ENCODE measurements around the gene GALNT10. TPM values are rescaled to one million over a fixed set of nuclear protein-coding genes. Genes with fewer than 3 reads are reported as not detected.

GALNT10 gene
- polyA plus RNA-seq, 1 of the 3 experiments (the other 2 are of a cell fraction): 56.3 TPM

DNA sequence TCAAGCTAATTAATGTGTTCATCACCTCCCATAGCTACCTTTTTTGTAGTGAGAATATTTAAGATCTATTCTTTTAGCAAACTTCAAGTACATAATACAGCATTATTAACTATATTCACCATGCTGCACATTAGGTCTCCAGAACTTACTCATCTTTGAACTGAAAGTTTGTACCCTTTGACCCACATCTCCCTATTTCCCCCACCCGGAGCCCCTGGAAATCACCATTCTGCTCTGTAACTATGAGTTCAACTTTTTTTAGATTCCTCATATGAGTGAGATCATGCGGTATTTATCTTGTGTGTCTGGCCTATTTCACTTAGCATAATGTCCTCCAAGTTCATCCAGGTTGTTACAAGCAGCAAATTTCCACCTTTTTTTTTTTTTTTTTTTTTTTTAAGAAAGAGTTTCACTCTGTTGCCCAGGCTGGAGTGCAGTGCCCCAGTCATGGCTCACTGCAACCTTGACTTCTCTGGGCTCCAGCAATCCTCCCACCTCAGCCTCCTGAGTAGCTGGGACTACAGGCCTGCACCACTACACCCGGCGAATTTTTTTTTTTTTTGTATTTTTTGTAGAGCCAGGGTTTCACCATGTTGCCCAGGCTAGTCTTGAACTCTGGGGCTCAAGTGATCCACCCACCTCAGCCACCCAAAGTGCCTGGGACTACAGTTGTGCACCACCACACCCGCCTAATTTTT, 154.9 kb downstream of the GALNT10 start:
- CTCF ChIA-PET: no interaction called here
- DNase-seq: no peak
- H3K9ac ChIP-seq: no peak overlapping the region
- H3K4me3 ChIP-seq (ENCODE audit: low read depth in 2 of 2, low read length in 1 of 2): no peak overlapping the region
- no peaks in the 10 kb centered on the region for H3K9me2 ChIP-seq
- H3K36me3 ChIP-seq (replicated peaks in 1 of 2; ENCODE audit: control insufficient read depth in 1 of 2, insufficient read depth in 2 of 2, low read length in 1 of 2): peaks cover 5 to 15% of the 10 kb centered on the region in 2 experiments
- H3K4me2 ChIP-seq: no peak overlapping the region
- H3F3A ChIP-seq (replicated peaks; ENCODE audit: insufficient read depth): no peaks in the 10 kb centered on the region
- no peak overlapping the region for H3K27ac ChIP-seq (ENCODE audit: low read depth in 2 of 2, low read length in 1 of 2)
- no peak for TF ChIP-seq FOSL2 (IDR thresholded peaks at IDR 0.05; ENCODE audit: borderline replicate concordance, low read depth)
- TF ChIP-seq GATA2 (CRISPR knock-in tag; IDR thresholded peaks at IDR 0.05): no peak
- TF ChIP-seq, protein P1, sequence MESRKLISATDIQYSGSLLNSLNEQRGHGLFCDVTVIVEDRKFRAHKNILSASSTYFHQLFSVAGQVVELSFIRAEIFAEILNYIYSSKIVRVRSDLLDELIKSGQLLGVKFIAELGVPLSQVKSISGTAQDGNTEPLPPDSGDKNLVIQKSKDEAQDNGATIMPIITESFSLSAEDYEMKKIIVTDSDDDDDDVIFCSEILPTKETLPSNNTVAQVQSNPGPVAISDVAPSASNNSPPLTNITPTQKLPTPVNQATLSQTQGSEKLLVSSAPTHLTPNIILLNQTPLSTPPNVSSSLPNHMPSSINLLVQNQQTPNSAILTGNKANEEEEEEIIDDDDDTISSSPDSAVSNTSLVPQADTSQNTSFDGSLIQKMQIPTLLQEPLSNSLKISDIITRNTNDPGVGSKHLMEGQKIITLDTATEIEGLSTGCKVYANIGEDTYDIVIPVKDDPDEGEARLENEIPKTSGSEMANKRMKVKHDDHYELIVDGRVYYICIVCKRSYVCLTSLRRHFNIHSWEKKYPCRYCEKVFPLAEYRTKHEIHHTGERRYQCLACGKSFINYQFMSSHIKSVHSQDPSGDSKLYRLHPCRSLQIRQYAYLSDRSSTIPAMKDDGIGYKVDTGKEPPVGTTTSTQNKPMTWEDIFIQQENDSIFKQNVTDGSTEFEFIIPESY (IDR thresholded peaks at IDR 0.05; ENCODE audit: borderline replicate concordance, low read depth): no peak
- TF ChIP-seq, protein P2, sequence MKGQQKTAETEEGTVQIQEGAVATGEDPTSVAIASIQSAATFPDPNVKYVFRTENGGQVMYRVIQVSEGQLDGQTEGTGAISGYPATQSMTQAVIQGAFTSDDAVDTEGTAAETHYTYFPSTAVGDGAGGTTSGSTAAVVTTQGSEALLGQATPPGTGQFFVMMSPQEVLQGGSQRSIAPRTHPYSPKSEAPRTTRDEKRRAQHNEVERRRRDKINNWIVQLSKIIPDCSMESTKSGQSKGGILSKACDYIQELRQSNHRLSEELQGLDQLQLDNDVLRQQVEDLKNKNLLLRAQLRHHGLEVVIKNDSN (IDR thresholded peaks at IDR 0.05; ENCODE audit: borderline replicate concordance, low read depth): no peak
- TF ChIP-seq NFIC (IDR thresholded peaks at IDR 0.05; ENCODE audit: borderline replicate concordance): no peak
- no peak for TF ChIP-seq GABPA (IDR thresholded peaks at IDR 0.05; ENCODE audit: low read depth)
- TF ChIP-seq MXI1 (IDR thresholded peaks at IDR 0.05; ENCODE audit: low read depth, low read length): no peak
- no peak for TF ChIP-seq POLR2AphosphoS5 (IDR thresholded peaks at IDR 0.05; ENCODE audit: low read depth, low read length)
- TF ChIP-seq TCF12 (IDR thresholded peaks at IDR 0.05): no peak
- no peak for TF ChIP-seq SIN3A (IDR thresholded peaks at IDR 0.05; ENCODE audit: borderline replicate concordance, low read depth, low read length)
- no peak for TF ChIP-seq ELF1 (IDR thresholded peaks at IDR 0.05)
- no peak for TF ChIP-seq FOXJ3 (CRISPR knock-in tag; IDR thresholded peaks at IDR 0.05)
- TF ChIP-seq RCOR1 (IDR thresholded peaks at IDR 0.05; ENCODE audit: low read length): no peak
- peaks cover 0 to 2% of the 10 kb centered on the region in 2 experiments; a peak in 1 of 4 replicates for H3K4me1 ChIP-seq (ENCODE audit: control insufficient read depth in 1 of 2, insufficient read depth in 2 of 2, low read depth in 1 of 2, low read length in 1 of 2)
- no peaks in the 10 kb centered on the region for H3K9me3 ChIP-seq
- no peaks in the 10 kb centered on the region for H3K27me3 ChIP-seq (ENCODE audit: insufficient read depth)
- H3K79me2 ChIP-seq (ENCODE audit: insufficient read depth): peaks cover 56% of the 10 kb centered on the region
- no peaks in the 10 kb centered on the region for H4K20me1 ChIP-seq (ENCODE audit: insufficient read depth)
- H2AFZ ChIP-seq (ENCODE audit: low read depth): no peak overlapping the region
- 95% methylated on average over 5 of the region's 5 CpGs for WGBS (ENCODE audit: low lambda C conversion rate)
- POLR2A ChIA-PET: no interaction called here

DNA sequence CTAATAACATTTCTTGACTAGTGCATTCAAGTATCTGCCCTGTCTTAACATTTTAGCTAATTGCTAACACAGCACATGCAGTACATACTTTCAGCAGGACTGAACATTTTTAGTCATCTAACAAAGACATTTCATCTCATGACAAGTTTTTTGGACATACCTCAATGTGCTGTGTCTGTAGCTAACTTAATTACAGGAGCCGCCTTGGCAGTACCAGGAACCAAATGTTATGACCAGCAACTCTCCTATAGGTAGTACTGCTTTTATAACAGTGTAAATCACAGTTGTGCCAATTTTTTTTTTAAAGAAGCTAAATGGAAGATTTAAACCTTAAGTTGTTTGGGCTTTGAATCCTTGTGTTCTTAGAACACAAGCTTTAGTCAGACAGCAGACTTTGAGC, 155.9 kb downstream of the GALNT10 start:
- POLR2A ChIA-PET: no interaction called here

More for the DNA sequence above, 155.9 kb downstream of the GALNT10 start:
- H3K27me3 ChIP-seq (ENCODE audit: insufficient read depth): no peaks in the 10 kb centered on the region
- no peaks in the 10 kb centered on the region for H3F3A ChIP-seq (replicated peaks; ENCODE audit: insufficient read depth)
- WGBS (ENCODE audit: low lambda C conversion rate): 79% methylated on average over 1 of the region's 1 CpG
- CTCF ChIA-PET: interaction anchor here (1.1 to 1.2 kb wide), 2 partner anchors 12 to 156 kb away, joined by 3 read pairs; partner anchors contain the start of gene GALNT10
- peaks cover 60% of the 10 kb centered on the region for H3K79me2 ChIP-seq (ENCODE audit: insufficient read depth)
- TF ChIP-seq POLR2AphosphoS5 (IDR thresholded peaks at IDR 0.05; ENCODE audit: low read depth, low read length) (no peak), TEAD4 (IDR thresholded peaks at IDR 0.05; ENCODE audit: borderline replicate concordance, insufficient read depth) (no peak), RXRA (IDR thresholded peaks at IDR 0.05; ENCODE audit: borderline replicate concordance, low read depth) (no peak), EP300 (IDR thresholded peaks at IDR 0.05; ENCODE audit: borderline replicate concordance in 1 of 2, low read depth in 1 of 2, low read length in 1 of 2) (no peak), SIN3A (IDR thresholded peaks at IDR 0.05; ENCODE audit: borderline replicate concordance, low read depth, low read length) (no peak), FOXM1 (IDR thresholded peaks at IDR 0.05; ENCODE audit: low read depth) (no peak), RCOR1 (IDR thresholded peaks at IDR 0.05; ENCODE audit: low read length) (no peak), MXI1 (IDR thresholded peaks at IDR 0.05; ENCODE audit: low read depth, low read length) (no peak), GATA2 (CRISPR knock-in tag; IDR thresholded peaks at IDR 0.05) (no peak)
- TF ChIP-seq, protein P3, sequence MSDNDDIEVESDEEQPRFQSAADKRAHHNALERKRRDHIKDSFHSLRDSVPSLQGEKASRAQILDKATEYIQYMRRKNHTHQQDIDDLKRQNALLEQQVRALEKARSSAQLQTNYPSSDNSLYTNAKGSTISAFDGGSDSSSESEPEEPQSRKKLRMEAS (IDR thresholded peaks at IDR 0.05; ENCODE audit: low read depth): no peak
- H3K4me2 ChIP-seq: no peak overlapping the region
- H3K9me2 ChIP-seq: no peaks in the 10 kb centered on the region
- H3K9ac ChIP-seq: no peak overlapping the region
- DNase-seq: no peak
- no peaks in the 10 kb centered on the region for H3K9me3 ChIP-seq
- H3K4me3 ChIP-seq (ENCODE audit: low read depth in 2 of 2, low read length in 1 of 2): no peak overlapping the region
- H3K27ac ChIP-seq (ENCODE audit: low read depth in 2 of 2, low read length in 1 of 2): no peak overlapping the region
- H3K36me3 ChIP-seq (replicated peaks in 1 of 2; ENCODE audit: control insufficient read depth in 1 of 2, insufficient read depth in 2 of 2, low read length in 1 of 2): peaks cover 7 to 11% of the 10 kb centered on the region in 2 experiments
- no peak overlapping the region for H2AFZ ChIP-seq (ENCODE audit: low read depth)
- peaks cover 0 to 2% of the 10 kb centered on the region in 2 experiments; a peak in 1 of 4 replicates for H3K4me1 ChIP-seq (ENCODE audit: control insufficient read depth in 1 of 2, insufficient read depth in 2 of 2, low read depth in 1 of 2, low read length in 1 of 2)
- no peaks in the 10 kb centered on the region for H4K20me1 ChIP-seq (ENCODE audit: insufficient read depth)
